ENCODE measurements around the gene QRICH1. TPM values are rescaled to one million over a fixed set of nuclear protein-coding genes. Genes with fewer than 3 reads are reported as not detected.

QRICH1 gene
- total RNA-seq, 1 experiment from 2014 or later: 77.3 TPM

GRCh38 chr3:49092938-49093852 is 676 bp downstream of the QRICH1 start:
- no peaks in the 10 kb centered on the region for H3K9me3 ChIP-seq
- peak; percentile 73 for DNase-seq
- peak overlapping the region; percentile 81 for H3K4me3 ChIP-seq
- peaks cover 7% of the 10 kb centered on the region for H3K36me3 ChIP-seq
- H3K27me3 ChIP-seq: no peaks in the 10 kb centered on the region

- peaks cover 9% of the 10 kb centered on the region for H3K36me3 ChIP-seq
- no peaks in the 10 kb centered on the region for H3K9me3 ChIP-seq
- no peak overlapping the region for H3K4me3 ChIP-seq
- no peaks in the 10 kb centered on the region for H3K27me3 ChIP-seq
- DNase-seq: no peak
Measured at GRCh38 chr3:49081429-49081828, 12.4 kb downstream of the QRICH1 start.

GRCh38 chr3:49079270-49079669 is 14.6 kb downstream of the QRICH1 start:
- Histone ChIP-seq H3K9me3 (no peaks in the 10 kb centered on the region), H3K36me3 (peaks cover 20% of the 10 kb centered on the region)
- no peak for DNase-seq

GRCh38 chr3:49076646-49077045 is 17.2 kb downstream of the QRICH1 start:
- Histone ChIP-seq H3K4me3 (no peak overlapping the region), H3K36me3 (peaks cover 23% of the 10 kb centered on the region), H3K27me3 (no peaks in the 10 kb centered on the region), H3K9me3 (no peaks in the 10 kb centered on the region)
- DNase-seq: no peak

More at GRCh38 chr3:49079270-49079669, 14.6 kb downstream of the QRICH1 start:
- Histone ChIP-seq H3K27me3 (no peaks in the 10 kb centered on the region), H3K4me3 (no peak overlapping the region)

- no peak overlapping the region for H3K4me3 ChIP-seq
- H3K9me3 ChIP-seq: no peaks in the 10 kb centered on the region
- no peaks in the 10 kb centered on the region for H3K27me3 ChIP-seq
- peaks cover 25% of the 10 kb centered on the region for H3K36me3 ChIP-seq
- DNase-seq: no peak
Measured at GRCh38 chr3:49076116-49076515, 17.8 kb downstream of the QRICH1 start.

- DNase-seq: no peak
- no peak overlapping the region for H3K4me3 ChIP-seq
- no peaks in the 10 kb centered on the region for H3K9me3 ChIP-seq
- H3K27me3 ChIP-seq: no peaks in the 10 kb centered on the region
- H3K36me3 ChIP-seq: peaks cover 34% of the 10 kb centered on the region
Measured at GRCh38 chr3:49058011-49058410, 35.9 kb downstream of the QRICH1 start.

GRCh38 chr3:49057268-49057667 is 36.6 kb downstream of the QRICH1 start:
- DNase-seq: no peak
- Histone ChIP-seq H3K4me3 (no peak overlapping the region), H3K27me3 (no peaks in the 10 kb centered on the region), H3K9me3 (no peaks in the 10 kb centered on the region), H3K36me3 (peaks cover 34% of the 10 kb centered on the region)

GRCh38 chr3:49054344-49054862 is 39.5 kb downstream of the QRICH1 start:
- no peaks in the 10 kb centered on the region for H3K9me3 ChIP-seq
- DNase-seq: no peak
- no peaks in the 10 kb centered on the region for H3K27me3 ChIP-seq
- H3K4me3 ChIP-seq: no peak overlapping the region
- H3K36me3 ChIP-seq: peaks cover 33% of the 10 kb centered on the region

- Histone ChIP-seq H3K36me3 (peaks cover 33% of the 10 kb centered on the region), H3K4me3 (no peak overlapping the region), H3K9me3 (no peaks in the 10 kb centered on the region), H3K27me3 (no peaks in the 10 kb centered on the region)
- no peak for DNase-seq
Measured at GRCh38 chr3:49053543-49053942, 40.3 kb downstream of the QRICH1 start.

GRCh38 chr3:49035281-49035680 is 58.6 kb downstream of the QRICH1 start:
- no peak for DNase-seq
- Histone ChIP-seq H3K36me3 (peaks cover 16% of the 10 kb centered on the region), H3K27me3 (no peaks in the 10 kb centered on the region), H3K4me3 (no peak overlapping the region), H3K9me3 (no peaks in the 10 kb centered on the region)

GRCh38 chr3:49034650-49035049 is 59.2 kb downstream of the QRICH1 start:
- Histone ChIP-seq H3K9me3 (no peaks in the 10 kb centered on the region), H3K36me3 (peaks cover 16% of the 10 kb centered on the region), H3K4me3 (no peak overlapping the region), H3K27me3 (no peaks in the 10 kb centered on the region)
- no peak for DNase-seq

GRCh38 chr3:49032646-49033304 is 61.1 kb downstream of the QRICH1 start:
- H3K9me3 ChIP-seq: no peaks in the 10 kb centered on the region
- no peak for DNase-seq
- H3K27me3 ChIP-seq: no peaks in the 10 kb centered on the region
- H3K36me3 ChIP-seq: peaks cover 27% of the 10 kb centered on the region
- H3K4me3 ChIP-seq: no peak overlapping the region

GRCh38 chr3:49030321-49030720 is 63.5 kb downstream of the QRICH1 start:
- Histone ChIP-seq H3K4me3 (no peak overlapping the region), H3K27me3 (no peaks in the 10 kb centered on the region), H3K36me3 (peaks cover 45% of the 10 kb centered on the region), H3K9me3 (no peaks in the 10 kb centered on the region)
- DNase-seq: no peak

- DNase-seq: no peak
- H3K36me3 ChIP-seq: peaks cover 52% of the 10 kb centered on the region
Measured at GRCh38 chr3:49029563-49029884, 64.3 kb downstream of the QRICH1 start.

GRCh38 chr3:49028673-49029562 is 65.0 kb downstream of the QRICH1 start, which contains the start of gene IMPDH2:
IMPDH2 (minus strand) TSS chr3:49029398; CDS start chr3:49029350, 48 bp downstream.
- Histone ChIP-seq H3K9me3 (no peaks in the 10 kb centered on the region), H3K4me3 (peak within 1 kb of the TSS; percentile 82), H3K36me3 (peaks cover 55% of the 10 kb centered on the region), H3K27me3 (no peaks in the 10 kb centered on the region)
- peak; percentile 83 for DNase-seq

More at GRCh38 chr3:49029563-49029884, 64.3 kb downstream of the QRICH1 start:
- Histone ChIP-seq H3K9me3 (no peaks in the 10 kb centered on the region), H3K4me3 (peak overlapping the region; percentile 82), H3K27me3 (no peaks in the 10 kb centered on the region)

GRCh38 chr3:49028298-49028672 is 65.6 kb downstream of the QRICH1 start:
- Histone ChIP-seq H3K4me3 (peak overlapping the region; percentile 82), H3K36me3 (peaks cover 52% of the 10 kb centered on the region), H3K9me3 (no peaks in the 10 kb centered on the region), H3K27me3 (no peaks in the 10 kb centered on the region)
- no peak for DNase-seq
